Measurements from ENCODE around the gene APOC4. TPM values are rescaled to one million over a fixed set of nuclear protein-coding genes. Genes with fewer than 3 reads are reported as not detected.

Gene APOC4
- total RNA-seq, 4 donors from 2014 or later = not detected

DNA sequence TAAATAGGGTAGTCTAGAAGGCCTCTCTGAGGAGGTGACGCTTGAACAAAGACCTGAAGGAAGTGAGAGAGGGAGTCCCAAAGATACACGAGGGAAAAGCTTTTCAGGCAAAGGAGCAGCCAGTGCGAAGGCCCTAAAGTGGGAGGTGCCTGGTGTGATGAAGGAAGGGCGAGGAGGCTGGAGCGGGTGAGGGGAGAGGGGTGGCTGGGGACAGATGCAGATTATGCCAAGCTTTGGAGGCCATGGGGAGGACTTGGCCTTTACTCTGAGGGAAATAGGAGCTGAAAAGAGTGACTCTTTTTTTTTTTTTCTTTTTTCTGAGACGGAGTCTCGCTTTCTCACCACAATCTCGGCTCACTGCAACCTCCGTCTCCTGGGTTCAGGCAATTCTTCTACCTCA, 16.1 kb downstream of the APOC4 start:
- TF ChIP-seq, protein P1, sequence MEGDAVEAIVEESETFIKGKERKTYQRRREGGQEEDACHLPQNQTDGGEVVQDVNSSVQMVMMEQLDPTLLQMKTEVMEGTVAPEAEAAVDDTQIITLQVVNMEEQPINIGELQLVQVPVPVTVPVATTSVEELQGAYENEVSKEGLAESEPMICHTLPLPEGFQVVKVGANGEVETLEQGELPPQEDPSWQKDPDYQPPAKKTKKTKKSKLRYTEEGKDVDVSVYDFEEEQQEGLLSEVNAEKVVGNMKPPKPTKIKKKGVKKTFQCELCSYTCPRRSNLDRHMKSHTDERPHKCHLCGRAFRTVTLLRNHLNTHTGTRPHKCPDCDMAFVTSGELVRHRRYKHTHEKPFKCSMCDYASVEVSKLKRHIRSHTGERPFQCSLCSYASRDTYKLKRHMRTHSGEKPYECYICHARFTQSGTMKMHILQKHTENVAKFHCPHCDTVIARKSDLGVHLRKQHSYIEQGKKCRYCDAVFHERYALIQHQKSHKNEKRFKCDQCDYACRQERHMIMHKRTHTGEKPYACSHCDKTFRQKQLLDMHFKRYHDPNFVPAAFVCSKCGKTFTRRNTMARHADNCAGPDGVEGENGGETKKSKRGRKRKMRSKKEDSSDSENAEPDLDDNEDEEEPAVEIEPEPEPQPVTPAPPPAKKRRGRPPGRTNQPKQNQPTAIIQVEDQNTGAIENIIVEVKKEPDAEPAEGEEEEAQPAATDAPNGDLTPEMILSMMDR (IDR thresholded peaks at IDR 0.05; ENCODE audit: low read depth) = no peak

DNA sequence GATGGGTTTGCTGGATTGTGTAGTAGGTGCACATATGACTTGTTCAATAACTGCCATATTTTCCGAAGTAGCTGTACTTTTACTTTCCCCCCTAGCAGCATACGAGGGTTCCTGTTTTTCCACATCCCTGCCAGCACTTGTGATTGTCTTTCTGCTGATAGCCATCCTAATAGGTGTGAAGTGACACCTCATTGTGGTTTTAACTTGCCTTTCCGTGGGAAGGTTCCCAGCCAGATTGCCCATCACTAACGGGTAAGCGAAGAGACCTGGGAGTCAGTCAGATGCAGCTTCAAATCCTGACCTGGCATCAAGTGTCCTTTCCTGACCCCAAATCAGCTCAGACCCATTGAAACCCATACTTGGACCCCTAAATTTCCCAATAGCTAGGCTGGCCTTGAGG, 17.7 kb downstream of the APOC4 start:
- TF ChIP-seq, protein P1 (IDR thresholded peaks at IDR 0.05; ENCODE audit: low read depth) = no peak

DNA sequence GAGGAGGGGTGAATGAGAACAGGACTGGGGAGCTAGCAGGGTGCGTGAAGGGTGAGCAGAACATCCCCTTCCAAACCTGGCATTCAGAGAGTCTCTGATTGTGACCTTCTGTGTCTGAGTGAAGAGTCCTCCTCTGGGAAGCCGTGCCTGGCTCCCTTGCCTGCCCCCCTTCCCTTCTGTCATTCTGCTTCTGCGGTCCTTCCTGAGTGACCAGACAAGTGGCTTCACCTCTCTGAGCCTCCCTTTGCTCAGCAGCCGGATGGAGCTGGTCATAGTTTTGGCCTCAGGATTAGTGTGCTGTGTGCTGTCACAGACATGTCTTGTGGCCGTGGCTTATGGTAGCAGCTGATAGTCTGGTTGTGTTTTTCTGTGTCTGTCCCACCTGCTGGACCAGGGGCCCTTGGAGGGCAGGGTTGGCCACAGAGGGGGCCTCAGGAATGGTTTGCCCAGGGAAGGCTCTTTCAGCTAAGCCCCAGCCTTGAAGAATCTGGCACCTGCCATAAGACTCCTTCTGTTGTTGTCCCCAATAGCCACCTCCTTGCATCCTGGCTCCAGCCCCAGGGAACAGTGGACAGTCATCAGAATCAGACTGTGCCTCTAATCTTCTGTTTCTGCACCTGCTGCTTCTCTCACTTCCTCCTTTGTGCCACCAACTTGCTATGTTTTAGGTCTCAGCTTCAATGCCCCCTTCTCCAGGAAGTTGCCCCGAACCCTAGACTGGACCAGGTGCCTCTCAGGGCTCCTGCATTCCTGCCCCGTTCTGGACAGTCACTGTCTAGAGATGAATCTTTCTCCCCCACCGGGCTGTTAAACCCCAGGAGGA, 19.1 kb downstream of the APOC4 start:
- TF ChIP-seq, protein P1 (IDR thresholded peaks at IDR 0.05; ENCODE audit: low read depth) = no peak

DNA sequence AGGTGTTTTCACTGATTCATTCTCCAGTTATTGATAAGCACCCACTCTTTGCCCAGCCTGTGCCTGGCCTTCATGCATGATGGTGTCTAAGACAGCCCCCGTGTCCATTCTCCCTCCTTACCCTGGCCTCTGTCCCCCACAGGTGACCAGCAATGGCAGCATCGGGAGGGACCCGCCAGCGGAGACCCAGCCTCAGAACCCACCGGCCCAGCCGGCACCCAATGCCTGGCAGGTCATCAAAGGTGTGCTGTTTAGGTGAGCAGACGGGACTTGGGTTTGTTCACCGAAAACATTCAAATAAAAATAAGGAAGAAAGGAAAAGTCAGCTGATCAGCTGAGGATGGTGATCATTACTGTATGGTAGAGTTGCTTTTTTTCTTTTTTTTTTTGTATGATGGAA, 19.8 kb downstream of the APOC4 start:
- TF ChIP-seq, protein P1 (IDR thresholded peaks at IDR 0.05; ENCODE audit: low read depth) = no peak

DNA sequence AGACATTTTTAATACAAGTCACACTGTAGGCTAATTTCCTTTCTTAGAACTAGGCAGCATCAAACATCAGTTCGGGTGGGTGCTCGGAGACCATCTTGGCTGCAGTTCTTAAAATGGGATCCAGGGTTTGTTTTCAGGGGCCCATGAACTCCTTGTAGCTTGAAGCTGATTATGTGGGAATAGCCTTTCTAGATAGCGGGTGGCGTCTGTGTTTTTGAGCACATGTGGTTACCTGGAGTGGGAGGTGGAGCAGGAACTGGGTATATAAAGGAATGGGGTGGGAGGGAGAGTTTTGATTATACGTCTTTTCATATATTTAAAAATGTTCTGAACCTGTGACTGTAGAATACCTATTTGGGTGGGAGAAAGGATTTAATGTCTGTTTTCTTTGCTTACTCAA, 26.1 kb downstream of the APOC4 start:
- TF ChIP-seq, protein P1 (IDR thresholded peaks at IDR 0.05; ENCODE audit: low read depth) = no peak

DNA sequence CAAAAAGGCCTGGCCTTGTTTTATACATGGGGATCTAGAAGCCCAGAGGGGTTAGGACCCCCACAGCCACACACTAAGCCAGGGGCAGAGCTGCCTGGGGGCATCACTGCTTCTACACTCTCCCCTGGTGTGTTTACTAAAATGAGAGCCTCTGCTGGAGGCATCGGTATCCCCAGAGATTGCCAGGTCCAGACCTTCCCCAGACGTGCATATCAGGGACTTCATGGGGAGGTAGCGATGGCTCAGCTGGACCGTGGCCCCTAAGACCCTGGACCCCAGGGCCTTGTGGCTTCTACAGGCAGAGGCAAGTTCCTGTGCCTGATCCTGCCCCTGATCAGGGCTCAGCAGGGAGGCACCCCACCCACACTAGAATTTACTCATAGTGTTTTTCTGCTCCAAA, 26.6 kb downstream of the APOC4 start:
- TF ChIP-seq, protein P1 (IDR thresholded peaks at IDR 0.05; ENCODE audit: low read depth) = no peak

DNA sequence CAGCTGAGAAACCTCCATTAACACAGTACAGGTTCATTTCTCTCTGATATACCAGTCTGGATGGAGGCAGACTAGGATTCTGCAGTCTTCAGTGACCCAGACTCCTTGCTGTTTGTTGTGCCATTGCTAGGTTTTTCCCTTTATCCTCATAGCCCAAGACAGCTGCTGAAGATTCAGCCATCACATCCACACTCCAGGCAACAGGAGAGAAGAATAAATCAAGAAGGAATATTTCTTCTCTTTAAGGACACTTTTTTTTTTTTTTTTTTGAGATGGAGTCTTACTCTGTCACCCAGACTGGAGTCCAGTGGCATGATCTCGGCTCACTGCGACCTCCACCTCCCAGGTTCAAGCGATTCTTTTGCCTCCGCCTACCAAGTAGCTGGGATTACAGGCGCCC, 27.4 kb downstream of the APOC4 start:
- TF ChIP-seq, protein P1 (IDR thresholded peaks at IDR 0.05; ENCODE audit: low read depth) = no peak
